Nephron (organoid): ENCODE results near the gene GBP4.
A peak's percentile ranks its signal among the peaks of the same experiment; 100 is the strongest.

ENCODE experiments used
- H3K27ac Mint-ChIP-seq, 3 experiments: 2 replicates each; pipeline ENCODE4 v1.8.0; 2020; ENCODE audit warnings: mixed read lengths in 3 of 3, mild to moderate bottlenecking in 2 of 3, moderate library complexity in 1 of 3
- H3K27me3 Mint-ChIP-seq: 2 replicates; pipeline ENCODE4 v1.8.0; 2021; ENCODE audit warnings: low read depth, mild to moderate bottlenecking, moderate library complexity, mixed read lengths
- H3K36me3 Mint-ChIP-seq: 2 replicates; pipeline ENCODE4 v1.8.0; 2020; ENCODE audit warnings: low read depth, mixed read lengths
- H3K4me1 Mint-ChIP-seq: 2 replicates; pipeline ENCODE4 v1.8.0; 2020; ENCODE audit warnings: mixed read lengths
- H3K4me3 Mint-ChIP-seq, 3 experiments: 2 replicates each; pipeline ENCODE4 v1.8.0; 2020; ENCODE audit warnings: mild to moderate bottlenecking in 3 of 3, mixed read lengths in 3 of 3, moderate library complexity in 2 of 3
- H3K9me3 Mint-ChIP-seq: 2 replicates; pipeline ENCODE4 v1.8.0; 2020; ENCODE audit warnings: mixed read lengths
- CTCF ChIP-seq, 3 experiments: fragments of 200-600 bp; sonication (generic); IDR thresholded peaks; one replicate each; pipeline ENCODE4 v1.5.0; 2021; ENCODE audit warnings: antibody characterized with exemption in 3 of 3; ENCODE audit not compliant: unreplicated experiment in 3 of 3

Gene GBP4

GRCh38 chr1:89170170-89171066, 28.3 kb downstream of the GBP4 start:
- peaks cover 21% of the 10 kb centered on the region for H3K4me1 Mint-ChIP-seq
- H3K27ac Mint-ChIP-seq, result no peak overlapping the region
- no peaks in the 10 kb centered on the region for H3K36me3 Mint-ChIP-seq
- no peaks in the 10 kb centered on the region for H3K9me3 Mint-ChIP-seq
- TF ChIP-seq CTCF (IDR thresholded peaks at IDR 0.05; ENCODE audit: unreplicated experiment in 3 of 3), result no peak
- no peak overlapping the region for H3K4me3 Mint-ChIP-seq
- H3K27me3 Mint-ChIP-seq, result no peaks in the 10 kb centered on the region

- Mint-ChIP-seq H3K27ac (peak overlapping the region; percentile 15 to 82 (median 60)), H3K27me3 (no peaks in the 10 kb centered on the region), H3K4me3 (no peak overlapping the region), H3K36me3 (no peaks in the 10 kb centered on the region), H3K9me3 (no peaks in the 10 kb centered on the region), H3K4me1 (peaks cover 21% of the 10 kb centered on the region)
- TF ChIP-seq CTCF (IDR thresholded peaks at IDR 0.05; ENCODE audit: unreplicated experiment in 3 of 3), result no peak
Measured at GRCh38 chr1:89169166-89169565, 29.6 kb downstream of the GBP4 start.

DNA sequence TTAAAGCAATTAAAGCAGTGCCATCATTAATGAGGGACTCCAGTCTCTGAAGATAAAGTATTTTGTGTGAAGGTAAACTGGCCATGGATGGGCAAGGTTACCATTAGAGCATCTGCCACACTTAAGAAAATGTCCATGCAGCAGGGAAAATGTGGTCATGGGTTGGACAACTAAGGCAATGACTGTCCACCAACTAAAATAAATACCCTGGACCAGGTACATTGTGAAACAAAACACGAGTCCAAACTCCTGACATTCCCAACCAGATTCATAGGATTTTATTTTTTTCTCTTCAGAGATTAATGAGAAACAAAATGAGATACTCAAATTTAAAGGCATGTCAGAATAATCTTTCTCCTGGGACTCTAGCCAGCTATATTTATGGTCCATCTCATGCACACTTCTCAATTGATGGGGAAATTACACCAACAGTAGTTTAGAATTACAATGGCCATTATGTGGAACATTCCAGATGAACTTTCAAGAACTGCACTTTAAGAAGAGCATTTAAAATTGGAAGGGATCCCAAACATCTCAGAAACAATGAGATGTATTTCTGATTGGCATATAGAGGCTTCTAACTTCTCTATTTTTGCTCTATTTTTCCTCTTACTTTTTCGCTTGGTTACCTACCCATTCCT, 31.0 kb downstream of the GBP4 start:
- Mint-ChIP-seq H3K36me3 (no peaks in the 10 kb centered on the region), H3K4me3 (no peak overlapping the region), H3K27ac (peak overlapping the region in 1 of 3 experiments; percentile 37), H3K27me3 (no peaks in the 10 kb centered on the region), H3K4me1 (peaks cover 21% of the 10 kb centered on the region), H3K9me3 (no peaks in the 10 kb centered on the region)
- no peak for TF ChIP-seq CTCF (IDR thresholded peaks at IDR 0.05; ENCODE audit: unreplicated experiment in 3 of 3)

DNA sequence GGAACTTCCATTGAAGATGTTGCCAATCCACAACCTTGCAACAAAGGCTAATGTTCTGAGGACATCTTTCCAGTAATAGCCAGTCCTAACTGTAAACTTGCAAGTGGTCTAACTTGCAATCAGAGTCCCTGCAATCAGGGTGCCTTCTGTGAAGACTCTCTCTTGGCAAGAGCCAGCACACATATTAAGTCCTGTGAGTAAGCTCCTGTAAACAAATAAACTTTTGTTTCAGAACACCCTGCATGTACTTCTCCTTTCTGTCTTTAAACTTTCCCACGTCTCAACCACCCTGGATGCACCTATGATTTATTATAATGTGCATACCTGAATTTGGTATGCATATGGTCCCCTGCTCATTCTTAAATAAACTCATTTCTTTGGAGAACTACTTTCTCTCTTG, 32.0 kb downstream of the GBP4 start:
- Mint-ChIP-seq H3K4me3 (no peak overlapping the region), H3K4me1 (peaks cover 21% of the 10 kb centered on the region)

DNA sequence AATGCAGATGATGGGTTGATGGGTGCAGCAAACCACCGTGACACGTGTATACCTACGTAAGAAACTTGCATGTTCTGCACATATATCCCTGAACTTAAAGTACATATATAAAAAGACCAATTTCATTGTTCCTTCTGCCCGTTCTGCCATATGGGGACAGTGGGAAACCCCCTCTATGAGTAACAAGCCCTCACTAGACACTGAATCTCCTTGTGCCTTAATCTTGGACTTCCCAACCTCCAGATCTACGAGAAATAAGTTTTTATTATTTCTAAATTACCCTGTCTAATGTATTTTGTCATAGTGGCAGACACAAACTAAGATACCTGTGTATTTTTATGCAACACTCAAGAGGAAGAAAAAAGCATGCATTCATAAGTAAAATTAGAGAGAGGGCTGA, 32.9 kb downstream of the GBP4 start:
- no peaks in the 10 kb centered on the region for H3K36me3 Mint-ChIP-seq
- TF ChIP-seq CTCF (IDR thresholded peaks at IDR 0.05; ENCODE audit: unreplicated experiment in 3 of 3), result no peak
- no peaks in the 10 kb centered on the region for H3K27me3 Mint-ChIP-seq

More for the DNA sequence above, 32.0 kb downstream of the GBP4 start:
- Mint-ChIP-seq H3K9me3 (no peaks in the 10 kb centered on the region), H3K36me3 (no peaks in the 10 kb centered on the region), H3K27me3 (no peaks in the 10 kb centered on the region), H3K27ac (no peak overlapping the region)
- no peak for TF ChIP-seq CTCF (IDR thresholded peaks at IDR 0.05; ENCODE audit: unreplicated experiment in 3 of 3)

More for the DNA sequence above, 32.9 kb downstream of the GBP4 start:
- H3K4me3 Mint-ChIP-seq, result no peak overlapping the region
- H3K27ac Mint-ChIP-seq, result no peak overlapping the region
- peaks cover 21% of the 10 kb centered on the region for H3K4me1 Mint-ChIP-seq
- peaks cover 2% of the 10 kb centered on the region for H3K9me3 Mint-ChIP-seq
